ENCODE measurements around the gene PSAT1.
A peak's percentile ranks its signal among the peaks of the same experiment; 100 is the strongest.

PSAT1 gene

GRCh38 chr9:78296201-78296892 is 578 bp upstream of the PSAT1 start:
- in situ Hi-C loops (cut with HindIII; ENCODE audit: low pct_unique_long_range_greater_than_20kb, low sequenced_read_pairs), result no loop called here
- peak in 1 of 2 experiments; percentile 28 for DNase-seq (ENCODE audit: low read depth in 1 of 2, low spot score in 1 of 2)
- no peak for TF ChIP-seq JUND (IDR thresholded peaks at IDR 0.05; ENCODE audit: low read depth)

- in situ Hi-C loops (cut with HindIII; ENCODE audit: low pct_unique_long_range_greater_than_20kb, low sequenced_read_pairs), result no loop called here
- no peak for DNase-seq (ENCODE audit: low read depth in 1 of 2, low spot score in 1 of 2)
Measured at GRCh38 chr9:78297672-78297961, 692 bp downstream of the PSAT1 start.

GRCh38 chr9:78298046-78298765 is 1.3 kb downstream of the PSAT1 start:
- TF ChIP-seq JUND (IDR thresholded peaks at IDR 0.05; ENCODE audit: low read depth), result no peak
- DNase-seq (ENCODE audit: low read depth in 1 of 2, low spot score in 1 of 2), result no peak
- in situ Hi-C loops (cut with HindIII; ENCODE audit: low pct_unique_long_range_greater_than_20kb, low sequenced_read_pairs), result no loop called here

More at GRCh38 chr9:78297672-78297961, 692 bp downstream of the PSAT1 start:
- TF ChIP-seq JUND (IDR thresholded peaks at IDR 0.05; ENCODE audit: low read depth), result no peak

GRCh38 chr9:78300209-78300608 is 3.3 kb downstream of the PSAT1 start:
- in situ Hi-C loops (cut with HindIII; ENCODE audit: low pct_unique_long_range_greater_than_20kb, low sequenced_read_pairs), result no loop called here
- DNase-seq (ENCODE audit: low read depth in 1 of 2, low spot score in 1 of 2), result no peak
- no peak for TF ChIP-seq JUND (IDR thresholded peaks at IDR 0.05; ENCODE audit: low read depth)

- in situ Hi-C loops (cut with HindIII; ENCODE audit: low pct_unique_long_range_greater_than_20kb, low sequenced_read_pairs), result no loop called here
- no peak for TF ChIP-seq JUND (IDR thresholded peaks at IDR 0.05; ENCODE audit: low read depth)
- no peak for DNase-seq (ENCODE audit: low read depth in 1 of 2, low spot score in 1 of 2)
Measured at GRCh38 chr9:78301466-78301865, 4.5 kb downstream of the PSAT1 start.

GRCh38 chr9:78303377-78304062 is 6.6 kb downstream of the PSAT1 start:
- DNase-seq (ENCODE audit: low read depth in 1 of 2, low spot score in 1 of 2), result no peak
- in situ Hi-C loops (cut with HindIII; ENCODE audit: low pct_unique_long_range_greater_than_20kb, low sequenced_read_pairs), result no loop called here
- TF ChIP-seq JUND (IDR thresholded peaks at IDR 0.05; ENCODE audit: low read depth), result no peak

GRCh38 chr9:78304357-78304756 is 7.4 kb downstream of the PSAT1 start:
- TF ChIP-seq JUND (IDR thresholded peaks at IDR 0.05; ENCODE audit: low read depth), result no peak

GRCh38 chr9:78306222-78307076 is 9.5 kb downstream of the PSAT1 start:
- DNase-seq (ENCODE audit: low read depth in 1 of 2, low spot score in 1 of 2), result no peak
- in situ Hi-C loops (cut with HindIII; ENCODE audit: low pct_unique_long_range_greater_than_20kb, low sequenced_read_pairs), result no loop called here
- TF ChIP-seq JUND (IDR thresholded peaks at IDR 0.05; ENCODE audit: low read depth), result no peak

More at GRCh38 chr9:78304357-78304756, 7.4 kb downstream of the PSAT1 start:
- no peak for DNase-seq (ENCODE audit: low read depth in 1 of 2, low spot score in 1 of 2)
- in situ Hi-C loops (cut with HindIII; ENCODE audit: low pct_unique_long_range_greater_than_20kb, low sequenced_read_pairs), result no loop called here

- no peak for DNase-seq (ENCODE audit: low read depth in 1 of 2, low spot score in 1 of 2)
- in situ Hi-C loops (cut with HindIII; ENCODE audit: low pct_unique_long_range_greater_than_20kb, low sequenced_read_pairs), result no loop called here
Measured at GRCh38 chr9:78307360-78307759, 10.4 kb downstream of the PSAT1 start.

GRCh38 chr9:78309066-78309465 is 12.1 kb downstream of the PSAT1 start:
- no peak for DNase-seq (ENCODE audit: low read depth in 1 of 2, low spot score in 1 of 2)
- in situ Hi-C loops (cut with HindIII; ENCODE audit: low pct_unique_long_range_greater_than_20kb, low sequenced_read_pairs), result no loop called here
- TF ChIP-seq JUND (IDR thresholded peaks at IDR 0.05; ENCODE audit: low read depth), result no peak

More at GRCh38 chr9:78307360-78307759, 10.4 kb downstream of the PSAT1 start:
- TF ChIP-seq JUND (IDR thresholded peaks at IDR 0.05; ENCODE audit: low read depth), result no peak

- in situ Hi-C loops (cut with HindIII; ENCODE audit: low pct_unique_long_range_greater_than_20kb, low sequenced_read_pairs), result no loop called here
- no peak for TF ChIP-seq JUND (IDR thresholded peaks at IDR 0.05; ENCODE audit: low read depth)
- DNase-seq (ENCODE audit: low read depth in 1 of 2, low spot score in 1 of 2), result no peak
Measured at GRCh38 chr9:78311075-78311474, 14.2 kb downstream of the PSAT1 start.

GRCh38 chr9:78311886-78312524 is 15.1 kb downstream of the PSAT1 start:
- in situ Hi-C loops (cut with HindIII; ENCODE audit: low pct_unique_long_range_greater_than_20kb, low sequenced_read_pairs), result no loop called here
- DNase-seq (ENCODE audit: low read depth in 1 of 2, low spot score in 1 of 2), result peak; percentile 18 to 34
- no peak for TF ChIP-seq JUND (IDR thresholded peaks at IDR 0.05; ENCODE audit: low read depth)
